ENCODE data around the gene TOGARAM1.

The TOGARAM1 gene

GRCh38 chr14:45095143-45095542, 133.2 kb downstream of the TOGARAM1 start:
- no peak for DNase-seq

- DNase-seq = no peak
Measured at GRCh38 chr14:45096218-45096617, 134.2 kb downstream of the TOGARAM1 start.

- DNase-seq = no peak
Measured at GRCh38 chr14:45103806-45104205, 141.8 kb downstream of the TOGARAM1 start.

GRCh38 chr14:45104561-45104960, 142.6 kb downstream of the TOGARAM1 start:
- no peak for DNase-seq

GRCh38 chr14:45112896-45113781, 151.1 kb downstream of the TOGARAM1 start:
- no peak for DNase-seq

- no peak for DNase-seq
Measured at GRCh38 chr14:45114327-45114726, 152.3 kb downstream of the TOGARAM1 start.

GRCh38 chr14:45118594-45118993, 156.6 kb downstream of the TOGARAM1 start:
- DNase-seq = no peak

- no peak for DNase-seq
Measured at GRCh38 chr14:45120096-45120495, 158.1 kb downstream of the TOGARAM1 start.

- DNase-seq = no peak
Measured at GRCh38 chr14:45123271-45123670, 161.3 kb downstream of the TOGARAM1 start.

Measured in stimulated activated CD4-positive, alpha-beta T cell treated with anti-CD3 and anti-CD28 coated beads, Interleukin-4, amount 100 ng/mL, for 1 hour (primary cell).